GM12878 (cell line): Measurements from ENCODE around the gene CFAP45. TPM values are rescaled to one million over a fixed set of nuclear protein-coding genes. Genes with fewer than 3 reads are reported as not detected.

Experiments used
- ATAC-seq: fragments of 200-7000 bp; cut with Tn5 transposase; 3 replicates; pipeline ENCODE4 v1.9.1; 2020; ENCODE audit warnings: mild to moderate bottlenecking, moderate library complexity
- BruUV-seq: library from RNA; stranded (reverse); fragments of 400-500 nt; replicated peaks from 2 replicates; lab custom pipeline; 2021; lab: Mats Ljungman, UMichigan
- CTCF ChIA-PET: fragments of 300-600 bp; sonication (Branson Sonifier 250); formaldehyde crosslinking; extraction: SDS; loops from one replicate; lab custom pipeline; 2021; ENCODE audit warnings: inconsistent platforms; lab: Yijun Ruan, JAX
- POLR2A ChIA-PET: fragments of 350-600 bp; formaldehyde crosslinking; extraction: SDS; loops from one replicate; lab custom pipeline; 2021; ENCODE audit warnings: inconsistent platforms; lab: Charles Lee
- RAD21 ChIA-PET: fragments of 300-600 bp; sonication (Branson Sonifier 250); formaldehyde crosslinking; loops from one replicate; lab custom pipeline; 2023; ENCODE audit warnings: antibody characterized with exemption; ENCODE audit not compliant: unreplicated experiment; lab: Charles Lee
- SMC1A ChIA-PET: fragments of 300-600 bp; sonication (Branson Sonifier 250); formaldehyde crosslinking; loops from one replicate; lab custom pipeline; 2023; ENCODE audit not compliant: unreplicated experiment, uncharacterized antibody; lab: Charles Lee
- DNase-seq: peaks from one replicate; pipeline ENCODE4 v3.0.0-alpha.2; 2011; ENCODE audit warnings: low read depth, low spot score
- FAIRE-seq: peaks from 3 replicates; lab custom pipeline; 2011; peaks lifted over from hg19 to GRCh38; lab: Jason Lieb, UNC
- H2AFZ ChIP-seq: 2 replicates; pipeline ENCODE4 v1.6.0; 2011; ENCODE audit warnings: low read depth, low read length, control low read depth; ENCODE audit not compliant: control insufficient read depth
- H3K27ac ChIP-seq: 2 replicates; pipeline ENCODE4 v1.5.1; 2011; ENCODE audit warnings: control low read depth; ENCODE audit not compliant: control insufficient read depth, insufficient read depth
- H3K27me3 ChIP-seq, 2 experiments: replicated peaks in 1 of 2; 2 replicates each; pipeline versions ENCODE4 v1.6.0 to v1.6.1; 2011; ENCODE audit warnings: low read length in 1 of 2; ENCODE audit not compliant: control insufficient read depth in 2 of 2, insufficient read depth in 2 of 2
- H3K36me3 ChIP-seq, 2 experiments: 2 replicates each; pipeline ENCODE4 v1.5.1; 2011; ENCODE audit warnings: low read length in 1 of 2; ENCODE audit not compliant: control insufficient read depth in 2 of 2, insufficient read depth in 2 of 2
- H3K4me1 ChIP-seq: 2 replicates; pipeline ENCODE4 v1.6.1; 2011; ENCODE audit warnings: mild to moderate bottlenecking, low read length, moderate library complexity, mixed read lengths; ENCODE audit not compliant: control insufficient read depth, insufficient read depth
- H3K4me2 ChIP-seq: 2 replicates; pipeline ENCODE4 v1.6.0; 2011; ENCODE audit warnings: control low read depth; ENCODE audit not compliant: control insufficient read depth, insufficient read depth
- H3K4me3 ChIP-seq: fragments of 200-600 bp; sonication (generic); 2 replicates; pipeline ENCODE4 v1.5.1; 2016
- H3K79me2 ChIP-seq: 2 replicates; pipeline ENCODE4 v1.6.0; 2011; ENCODE audit warnings: low read length; ENCODE audit not compliant: control insufficient read depth, insufficient read depth
- H3K9ac ChIP-seq: 2 replicates; pipeline ENCODE4 v1.8.0; 2011; ENCODE audit warnings: low read length, control low read depth, mixed read lengths; ENCODE audit not compliant: control insufficient read depth, insufficient read depth
- H3K9me3 ChIP-seq: replicated peaks from 3 replicates; pipeline ENCODE4 v1.5.1; 2011; ENCODE audit warnings: mild to moderate bottlenecking, low read length; ENCODE audit not compliant: control insufficient read depth, insufficient read depth
- H4K20me1 ChIP-seq: 2 replicates; pipeline ENCODE4 v1.6.0; 2011; ENCODE audit not compliant: control insufficient read depth, insufficient read depth
- WGBS: methylation state at CpG from one replicate; pipeline ENCODE4 v1.1.6; 2016; ENCODE audit warnings: low lambda C conversion rate; ENCODE audit not compliant: insufficient replicate concordance, insufficient coverage; ENCODE audit errors: missing lambda C conversion rate; 5-methylcytosine and 5-hydroxymethylcytosine counted together
- in situ Hi-C: fragments of 300-500 bp; cut with MboI; formaldehyde crosslinking; loops from 9 replicates; pipeline ENCODE4 v1.14.3; 2018; ENCODE audit warnings: mixed read lengths
- intact Hi-C: fragments of 100-400 bp; cut with micrococcal nuclease; formaldehyde crosslinking; loops from one replicate; pipeline ENCODE4 v1.14.2; 2022; ENCODE audit not compliant: unreplicated experiment
- polyA plus RNA-seq, 11 experiments: library from polyadenylated mRNA; depleted of rRNA in 4 of 11; unstranded in 6 of 11; stranded (reverse) in 5 of 11; fragments of >200 nt; fragmentation: Nextera tagmentation in 4 of 11; fragmentation: Illumina TruSeq in 1 of 11; extraction: Ambion mirVana in 4 of 11; extraction: Trizol in 1 of 11; gene quantifications; 1 replicate in 1 of 11; 2 replicates in 10 of 11; pipeline versions ENCODE4 v1.2.1 to v1.2.3, GENCODE V29; 2011 to 2016; ENCODE audit warnings: inconsistent platforms in 2 of 11, missing spikeins in 2 of 11, low read depth in 1 of 11
- total RNA-seq, 4 experiments: library from RNA; depleted of rRNA in 3 of 4; stranded (reverse); fragments of >200 nt in 3 of 4; fragmentation: Illumina TruSeq in 1 of 4; extraction: Trizol in 1 of 4; gene quantifications; 2 replicates each; pipeline versions ENCODE4 v1.2.1 to v1.2.3, GENCODE V29; 2013 to 2021
- TF ChIP-seq, protein P1 (sequence below): fragments of 450-650 bp; IDR thresholded peaks from 2 replicates; pipeline ENCODE4 v1.6.1; 2016; ENCODE audit warnings: mild to moderate bottlenecking, moderate library complexity, borderline replicate concordance
- TF ChIP-seq, protein P2 (sequence below): fragments of 450-650 bp; formaldehyde crosslinking; IDR thresholded peaks from 2 replicates; pipeline ENCODE4 v1.5.0; 2022; ENCODE audit warnings: mild to moderate bottlenecking, missing genetic modification characterization
- TF ChIP-seq, protein P3 (sequence below): fragments of 450-650 bp; IDR thresholded peaks from 2 replicates; pipeline ENCODE4 v1.6.1; 2017; ENCODE audit warnings: mild to moderate bottlenecking, moderate library complexity
- TF ChIP-seq, protein P4 (sequence below): fragments of 450-650 bp; formaldehyde crosslinking; IDR thresholded peaks from 2 replicates; pipeline ENCODE4 v1.4.0; 2020; ENCODE audit warnings: mild to moderate bottlenecking, moderate library complexity

Gene CFAP45
- total and polyA plus RNA-seq, 10 of the 15 experiments (the other 5 are each of a cell fraction or from before 2014, with no cell fraction given): 0.43 to 0.91 (median 0.67) TPM

DNA sequence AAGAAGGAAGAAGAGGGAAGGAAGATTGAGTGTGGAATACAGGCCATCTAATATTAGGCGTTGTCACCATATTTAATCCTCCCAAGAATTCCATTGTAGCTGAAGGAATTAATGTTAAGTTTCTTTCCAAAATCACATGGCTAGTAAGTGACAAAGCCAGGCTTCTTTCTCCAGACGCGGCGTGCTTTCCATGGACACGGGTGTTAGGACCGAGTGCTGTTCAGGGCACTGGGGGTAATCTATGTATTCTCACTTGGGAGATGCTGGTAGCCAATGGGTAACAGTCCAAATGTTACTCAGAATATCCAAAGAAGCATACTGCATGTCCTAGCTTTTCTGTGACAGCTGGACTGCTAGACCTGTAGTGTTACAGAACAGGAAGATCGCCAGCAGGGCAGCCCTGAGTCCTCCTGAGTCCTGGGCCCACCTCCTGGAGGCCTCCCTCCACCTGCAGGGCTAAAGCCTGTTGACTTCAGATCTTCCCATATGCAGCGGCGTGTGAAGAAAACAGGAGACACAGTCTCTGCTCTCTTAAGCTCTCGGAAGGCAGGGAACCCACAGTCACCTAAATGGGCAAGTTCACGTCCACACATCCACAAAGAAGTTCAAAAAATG lies 40.1 kb upstream of the CFAP45 start (continued):
- TF ChIP-seq, protein P1, sequence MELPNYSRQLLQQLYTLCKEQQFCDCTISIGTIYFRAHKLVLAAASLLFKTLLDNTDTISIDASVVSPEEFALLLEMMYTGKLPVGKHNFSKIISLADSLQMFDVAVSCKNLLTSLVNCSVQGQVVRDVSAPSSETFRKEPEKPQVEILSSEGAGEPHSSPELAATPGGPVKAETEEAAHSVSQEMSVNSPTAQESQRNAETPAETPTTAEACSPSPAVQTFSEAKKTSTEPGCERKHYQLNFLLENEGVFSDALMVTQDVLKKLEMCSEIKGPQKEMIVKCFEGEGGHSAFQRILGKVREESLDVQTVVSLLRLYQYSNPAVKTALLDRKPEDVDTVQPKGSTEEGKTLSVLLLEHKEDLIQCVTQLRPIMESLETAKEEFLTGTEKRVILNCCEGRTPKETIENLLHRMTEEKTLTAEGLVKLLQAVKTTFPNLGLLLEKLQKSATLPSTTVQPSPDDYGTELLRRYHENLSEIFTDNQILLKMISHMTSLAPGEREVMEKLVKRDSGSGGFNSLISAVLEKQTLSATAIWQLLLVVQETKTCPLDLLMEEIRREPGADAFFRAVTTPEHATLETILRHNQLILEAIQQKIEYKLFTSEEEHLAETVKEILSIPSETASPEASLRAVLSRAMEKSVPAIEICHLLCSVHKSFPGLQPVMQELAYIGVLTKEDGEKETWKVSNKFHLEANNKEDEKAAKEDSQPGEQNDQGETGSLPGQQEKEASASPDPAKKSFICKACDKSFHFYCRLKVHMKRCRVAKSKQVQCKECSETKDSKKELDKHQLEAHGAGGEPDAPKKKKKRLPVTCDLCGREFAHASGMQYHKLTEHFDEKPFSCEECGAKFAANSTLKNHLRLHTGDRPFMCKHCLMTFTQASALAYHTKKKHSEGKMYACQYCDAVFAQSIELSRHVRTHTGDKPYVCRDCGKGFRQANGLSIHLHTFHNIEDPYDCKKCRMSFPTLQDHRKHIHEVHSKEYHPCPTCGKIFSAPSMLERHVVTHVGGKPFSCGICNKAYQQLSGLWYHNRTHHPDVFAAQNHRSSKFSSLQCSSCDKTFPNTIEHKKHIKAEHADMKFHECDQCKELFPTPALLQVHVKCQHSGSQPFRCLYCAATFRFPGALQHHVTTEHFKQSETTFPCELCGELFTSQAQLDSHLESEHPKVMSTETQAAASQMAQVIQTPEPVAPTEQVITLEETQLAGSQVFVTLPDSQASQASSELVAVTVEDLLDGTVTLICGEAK: no peak
- TF ChIP-seq, all 136 proteins: peak for 0

DNA sequence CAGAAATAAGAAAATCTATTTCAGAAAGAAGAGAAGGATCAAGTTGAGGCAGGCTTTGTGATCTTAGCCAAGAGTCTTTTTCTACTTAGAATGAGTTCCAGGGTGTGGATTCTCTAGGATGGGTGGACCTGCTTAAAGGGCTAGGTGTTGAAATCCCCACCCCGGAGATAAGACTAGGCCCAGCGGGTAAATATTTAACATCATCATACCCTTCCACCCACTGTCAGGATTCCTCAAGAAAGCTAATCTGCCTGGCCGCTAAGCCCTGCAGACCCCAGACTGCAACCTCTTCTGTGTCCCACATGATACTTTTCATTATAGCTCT lies 39.7 kb upstream of the CFAP45 start:
- in situ Hi-C loops: loop anchor here (5.0 kb wide), 1 partner anchor 68 kb away; no protein-coding TSS in a partner anchor
- intact Hi-C loops: no loop called here
- POLR2A ChIA-PET: no interaction called here
- RAD21 ChIA-PET: interaction anchor here (0.8 to 12.4 kb wide), 3 partner anchors 68 to 726 kb away, joined by 3 to 113 read pairs (median 4); no protein-coding TSS in a partner anchor
- Histone ChIP-seq H3K27ac (no peak overlapping the region), H3K27me3 (peaks cover under 1 to 11% of the 10 kb centered on the region in 2 experiments), H3K4me1 (peaks cover 23% of the 10 kb centered on the region), H2AFZ (no peak overlapping the region), H3K4me2 (no peak overlapping the region), H3K36me3 (no peaks in the 10 kb centered on the region), H3K79me2 (no peaks in the 10 kb centered on the region), H3K4me3 (no peak overlapping the region), H4K20me1 (no peaks in the 10 kb centered on the region), H3K9me3 (no peaks in the 10 kb centered on the region), H3K9ac (no peak overlapping the region)
- CTCF ChIA-PET: interaction anchor here (0.7 to 22.4 kb wide), 10 partner anchors 13 to 150 kb away, joined by 3 to 422 read pairs (median 8); partner anchors contain the start of gene TAGLN2
- DNase-seq (no peak), ATAC-seq (no peak), FAIRE-seq (no peak)
- 93% methylated on average over 3 of the region's 3 CpGs for WGBS
- SMC1A ChIA-PET: interaction anchor here (1.0 to 9.2 kb wide), 5 partner anchors 47 to 806 kb away, joined by 3 to 122 read pairs (median 6); no protein-coding TSS in a partner anchor
- no TSS peak for BruUV-seq
- TF ChIP-seq, protein P2, sequence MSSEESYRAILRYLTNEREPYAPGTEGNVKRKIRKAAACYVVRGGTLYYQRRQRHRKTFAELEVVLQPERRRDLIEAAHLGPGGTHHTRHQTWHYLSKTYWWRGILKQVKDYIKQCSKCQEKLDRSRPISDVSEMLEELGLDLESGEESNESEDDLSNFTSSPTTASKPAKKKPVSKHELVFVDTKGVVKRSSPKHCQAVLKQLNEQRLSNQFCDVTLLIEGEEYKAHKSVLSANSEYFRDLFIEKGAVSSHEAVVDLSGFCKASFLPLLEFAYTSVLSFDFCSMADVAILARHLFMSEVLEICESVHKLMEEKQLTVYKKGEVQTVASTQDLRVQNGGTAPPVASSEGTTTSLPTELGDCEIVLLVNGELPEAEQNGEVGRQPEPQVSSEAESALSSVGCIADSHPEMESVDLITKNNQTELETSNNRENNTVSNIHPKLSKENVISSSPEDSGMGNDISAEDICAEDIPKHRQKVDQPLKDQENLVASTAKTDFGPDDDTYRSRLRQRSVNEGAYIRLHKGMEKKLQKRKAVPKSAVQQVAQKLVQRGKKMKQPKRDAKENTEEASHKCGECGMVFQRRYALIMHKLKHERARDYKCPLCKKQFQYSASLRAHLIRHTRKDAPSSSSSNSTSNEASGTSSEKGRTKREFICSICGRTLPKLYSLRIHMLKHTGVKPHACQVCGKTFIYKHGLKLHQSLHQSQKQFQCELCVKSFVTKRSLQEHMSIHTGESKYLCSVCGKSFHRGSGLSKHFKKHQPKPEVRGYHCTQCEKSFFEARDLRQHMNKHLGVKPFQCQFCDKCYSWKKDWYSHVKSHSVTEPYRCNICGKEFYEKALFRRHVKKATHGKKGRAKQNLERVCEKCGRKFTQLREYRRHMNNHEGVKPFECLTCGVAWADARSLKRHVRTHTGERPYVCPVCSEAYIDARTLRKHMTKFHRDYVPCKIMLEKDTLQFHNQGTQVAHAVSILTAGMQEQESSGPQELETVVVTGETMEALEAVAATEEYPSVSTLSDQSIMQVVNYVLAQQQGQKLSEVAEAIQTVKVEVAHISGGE (CRISPR knock-in tag): no peak
- TF ChIP-seq, protein P3, sequence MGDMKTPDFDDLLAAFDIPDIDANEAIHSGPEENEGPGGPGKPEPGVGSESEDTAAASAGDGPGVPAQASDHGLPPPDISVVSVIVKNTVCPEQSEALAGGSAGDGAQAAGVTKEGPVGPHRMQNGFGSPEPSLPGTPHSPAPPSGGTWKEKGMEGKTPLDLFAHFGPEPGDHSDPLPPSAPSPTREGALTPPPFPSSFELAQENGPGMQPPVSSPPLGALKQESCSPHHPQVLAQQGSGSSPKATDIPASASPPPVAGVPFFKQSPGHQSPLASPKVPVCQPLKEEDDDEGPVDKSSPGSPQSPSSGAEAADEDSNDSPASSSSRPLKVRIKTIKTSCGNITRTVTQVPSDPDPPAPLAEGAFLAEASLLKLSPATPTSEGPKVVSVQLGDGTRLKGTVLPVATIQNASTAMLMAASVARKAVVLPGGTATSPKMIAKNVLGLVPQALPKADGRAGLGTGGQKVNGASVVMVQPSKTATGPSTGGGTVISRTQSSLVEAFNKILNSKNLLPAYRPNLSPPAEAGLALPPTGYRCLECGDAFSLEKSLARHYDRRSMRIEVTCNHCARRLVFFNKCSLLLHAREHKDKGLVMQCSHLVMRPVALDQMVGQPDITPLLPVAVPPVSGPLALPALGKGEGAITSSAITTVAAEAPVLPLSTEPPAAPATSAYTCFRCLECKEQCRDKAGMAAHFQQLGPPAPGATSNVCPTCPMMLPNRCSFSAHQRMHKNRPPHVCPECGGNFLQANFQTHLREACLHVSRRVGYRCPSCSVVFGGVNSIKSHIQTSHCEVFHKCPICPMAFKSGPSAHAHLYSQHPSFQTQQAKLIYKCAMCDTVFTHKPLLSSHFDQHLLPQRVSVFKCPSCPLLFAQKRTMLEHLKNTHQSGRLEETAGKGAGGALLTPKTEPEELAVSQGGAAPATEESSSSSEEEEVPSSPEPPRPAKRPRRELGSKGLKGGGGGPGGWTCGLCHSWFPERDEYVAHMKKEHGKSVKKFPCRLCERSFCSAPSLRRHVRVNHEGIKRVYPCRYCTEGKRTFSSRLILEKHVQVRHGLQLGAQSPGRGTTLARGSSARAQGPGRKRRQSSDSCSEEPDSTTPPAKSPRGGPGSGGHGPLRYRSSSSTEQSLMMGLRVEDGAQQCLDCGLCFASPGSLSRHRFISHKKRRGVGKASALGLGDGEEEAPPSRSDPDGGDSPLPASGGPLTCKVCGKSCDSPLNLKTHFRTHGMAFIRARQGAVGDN: no peak
- TF ChIP-seq, protein P4, sequence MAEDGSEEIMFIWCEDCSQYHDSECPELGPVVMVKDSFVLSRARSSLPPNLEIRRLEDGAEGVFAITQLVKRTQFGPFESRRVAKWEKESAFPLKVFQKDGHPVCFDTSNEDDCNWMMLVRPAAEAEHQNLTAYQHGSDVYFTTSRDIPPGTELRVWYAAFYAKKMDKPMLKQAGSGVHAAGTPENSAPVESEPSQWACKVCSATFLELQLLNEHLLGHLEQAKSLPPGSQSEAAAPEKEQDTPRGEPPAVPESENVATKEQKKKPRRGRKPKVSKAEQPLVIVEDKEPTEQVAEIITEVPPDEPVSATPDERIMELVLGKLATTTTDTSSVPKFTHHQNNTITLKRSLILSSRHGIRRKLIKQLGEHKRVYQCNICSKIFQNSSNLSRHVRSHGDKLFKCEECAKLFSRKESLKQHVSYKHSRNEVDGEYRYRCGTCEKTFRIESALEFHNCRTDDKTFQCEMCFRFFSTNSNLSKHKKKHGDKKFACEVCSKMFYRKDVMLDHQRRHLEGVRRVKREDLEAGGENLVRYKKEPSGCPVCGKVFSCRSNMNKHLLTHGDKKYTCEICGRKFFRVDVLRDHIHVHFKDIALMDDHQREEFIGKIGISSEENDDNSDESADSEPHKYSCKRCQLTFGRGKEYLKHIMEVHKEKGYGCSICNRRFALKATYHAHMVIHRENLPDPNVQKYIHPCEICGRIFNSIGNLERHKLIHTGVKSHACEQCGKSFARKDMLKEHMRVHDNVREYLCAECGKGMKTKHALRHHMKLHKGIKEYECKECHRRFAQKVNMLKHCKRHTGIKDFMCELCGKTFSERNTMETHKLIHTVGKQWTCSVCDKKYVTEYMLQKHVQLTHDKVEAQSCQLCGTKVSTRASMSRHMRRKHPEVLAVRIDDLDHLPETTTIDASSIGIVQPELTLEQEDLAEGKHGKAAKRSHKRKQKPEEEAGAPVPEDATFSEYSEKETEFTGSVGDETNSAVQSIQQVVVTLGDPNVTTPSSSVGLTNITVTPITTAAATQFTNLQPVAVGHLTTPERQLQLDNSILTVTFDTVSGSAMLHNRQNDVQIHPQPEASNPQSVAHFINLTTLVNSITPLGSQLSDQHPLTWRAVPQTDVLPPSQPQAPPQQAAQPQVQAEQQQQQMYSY: no peak
